H9 (cell line): ENCODE data around the gene MYO18B. TPM values are rescaled to one million over a fixed set of nuclear protein-coding genes. Genes with fewer than 3 reads are reported as not detected.

Source experiments
- DNase-seq: peaks from one replicate; pipeline ENCODE4 v3.0.0-alpha.2; 2017
- H2AFZ ChIP-seq: one replicate; pipeline ENCODE4 v1.6.1; 2013; ENCODE audit warnings: mild to moderate bottlenecking, low read length, control low read depth, moderate library complexity
- H2AK5ac ChIP-seq: 2 replicates; pipeline ENCODE4 v1.6.1; 2013; ENCODE audit warnings: low read length, control low read depth, mixed read lengths; ENCODE audit not compliant: insufficient read length
- H2BK120ac ChIP-seq: one replicate; pipeline ENCODE4 v1.6.1; 2013; ENCODE audit warnings: low read depth, mild to moderate bottlenecking, low read length, control low read depth, inconsistent platforms; ENCODE audit not compliant: poor library complexity, severe bottlenecking
- H2BK12ac ChIP-seq: 2 replicates; pipeline ENCODE4 v1.6.1; 2013; ENCODE audit warnings: low read length, control low read depth, mixed read lengths, low read depth; ENCODE audit not compliant: insufficient read length
- H2BK15ac ChIP-seq: 2 replicates; pipeline ENCODE4 v1.6.1; 2013; ENCODE audit warnings: low read depth, low read length, control low read depth
- H2BK20ac ChIP-seq: one replicate; pipeline ENCODE4 v1.6.1; 2013; ENCODE audit warnings: low read depth, mild to moderate bottlenecking, low read length, control low read depth, inconsistent platforms; ENCODE audit not compliant: poor library complexity, severe bottlenecking
- H2BK5ac ChIP-seq: 2 replicates; pipeline ENCODE4 v1.6.1; 2013; ENCODE audit warnings: low read length, control low read depth, mixed read lengths; ENCODE audit not compliant: insufficient read length
- H3K14ac ChIP-seq: 2 replicates; pipeline ENCODE4 v1.6.1; 2013; ENCODE audit warnings: low read length, control low read depth; ENCODE audit not compliant: insufficient read depth
- H3K18ac ChIP-seq: 2 replicates; pipeline ENCODE4 v1.6.1; 2013; ENCODE audit warnings: low read depth, mild to moderate bottlenecking, mixed read lengths, low read length, control low read depth; ENCODE audit not compliant: insufficient read length
- H3K23ac ChIP-seq: 2 replicates; pipeline ENCODE4 v1.6.1; 2013; ENCODE audit warnings: low read length, control low read depth, mixed read lengths, low read depth; ENCODE audit not compliant: insufficient read length
- H3K23me2 ChIP-seq: 2 replicates; pipeline ENCODE4 v1.6.1; 2013; ENCODE audit warnings: low read depth, mild to moderate bottlenecking, mixed read lengths, low read length, control low read depth; ENCODE audit not compliant: insufficient read length, poor library complexity, severe bottlenecking
- H3K27ac ChIP-seq: 2 replicates; pipeline ENCODE4 v1.5.1; 2013; ENCODE audit warnings: low read length, control low read depth, mixed read lengths, low read depth; ENCODE audit not compliant: insufficient read length
- H3K27me3 ChIP-seq: 2 replicates; pipeline ENCODE4 v1.6.1; 2013; ENCODE audit warnings: low read length, control low read depth, inconsistent platforms; ENCODE audit not compliant: insufficient read depth
- H3K4ac ChIP-seq: 2 replicates; pipeline ENCODE4 v1.6.1; 2013; ENCODE audit warnings: low read depth, mild to moderate bottlenecking, control low read depth, inconsistent platforms, low read length, moderate library complexity
- H3K4me1 ChIP-seq: 2 replicates; pipeline ENCODE4 v1.6.1; 2013; ENCODE audit warnings: low read length, control low read depth, inconsistent platforms; ENCODE audit not compliant: insufficient read depth
- H3K4me2 ChIP-seq: 2 replicates; pipeline ENCODE4 v1.6.1; 2013; ENCODE audit warnings: low read length, control low read depth, mixed read lengths; ENCODE audit not compliant: insufficient read length, insufficient read depth
- H3K56ac ChIP-seq: 2 replicates; pipeline ENCODE4 v1.6.1; 2013; ENCODE audit warnings: low read depth, mild to moderate bottlenecking, mixed read lengths, low read length, control low read depth; ENCODE audit not compliant: insufficient read length
- H3K79me1 ChIP-seq: 2 replicates; pipeline ENCODE4 v1.6.1; 2013; ENCODE audit warnings: low read depth, mild to moderate bottlenecking, moderate library complexity, low read length, control low read depth, inconsistent platforms; ENCODE audit not compliant: insufficient read depth, poor library complexity, severe bottlenecking
- H3K79me2 ChIP-seq: 2 replicates; pipeline ENCODE4 v1.6.1; 2013; ENCODE audit warnings: low read length, control low read depth, inconsistent platforms; ENCODE audit not compliant: insufficient read depth
- H3K9ac ChIP-seq: 2 replicates; pipeline ENCODE4 v1.6.1; 2013; ENCODE audit warnings: low read length, control low read depth, mixed read lengths; ENCODE audit not compliant: insufficient read length; ENCODE audit errors: extremely low read depth
- H3K9me3 ChIP-seq: one replicate; pipeline ENCODE4 v1.6.1; 2013; ENCODE audit warnings: low read depth, low read length, inconsistent platforms; ENCODE audit not compliant: control insufficient read depth
- H3T11ph ChIP-seq: one replicate; pipeline ENCODE4 v1.6.1; 2013; ENCODE audit warnings: mild to moderate bottlenecking, low read length, control low read depth, inconsistent platforms
- H4K20me1 ChIP-seq: one replicate; pipeline ENCODE4 v1.6.1; 2013; ENCODE audit not compliant: control insufficient read depth, insufficient read length, insufficient read depth
- H4K5ac ChIP-seq: 2 replicates; pipeline ENCODE4 v1.6.1; 2013; ENCODE audit warnings: low read depth, mild to moderate bottlenecking, mixed read lengths, low read length, control low read depth; ENCODE audit not compliant: insufficient read length
- H4K8ac ChIP-seq: replicated peaks from 2 replicates; pipeline ENCODE4 v1.6.1; 2013; ENCODE audit warnings: low read length, control low read depth, mixed read lengths, low read depth; ENCODE audit not compliant: insufficient read length
- H4K91ac ChIP-seq: 2 replicates; pipeline ENCODE4 v1.6.1; 2013; ENCODE audit warnings: low read depth, mild to moderate bottlenecking, moderate library complexity, mixed read lengths, low read length, control low read depth; ENCODE audit not compliant: insufficient read length
- H3K27ac Mint-ChIP-seq, 3 experiments: 2 replicates in 2 of 3; 3 replicates in 1 of 3; pipeline ENCODE4 v1.8.0; 2020 to 2021; ENCODE audit warnings: mixed read lengths in 3 of 3, mild to moderate bottlenecking in 1 of 3, moderate library complexity in 1 of 3
- H3K27me3 Mint-ChIP-seq: 2 replicates; pipeline ENCODE4 v1.8.0; 2021; ENCODE audit warnings: low read depth, mild to moderate bottlenecking, moderate library complexity, mixed read lengths
- H3K36me3 Mint-ChIP-seq, 3 experiments: 2 replicates in 2 of 3; 3 replicates in 1 of 3; pipeline ENCODE4 v1.8.0; 2020 to 2021; ENCODE audit warnings: low read depth in 3 of 3, mixed read lengths in 3 of 3; ENCODE audit not compliant: insufficient read depth in 1 of 3
- H3K4me1 Mint-ChIP-seq, 2 experiments: 2 replicates each; pipeline ENCODE4 v1.8.0; 2020; ENCODE audit warnings: mixed read lengths in 2 of 2
- H3K4me3 Mint-ChIP-seq, 2 experiments: 2 replicates in 1 of 2; 3 replicates in 1 of 2; pipeline ENCODE4 v1.8.0; 2020 to 2021; ENCODE audit warnings: mild to moderate bottlenecking in 2 of 2, mixed read lengths in 2 of 2, moderate library complexity in 1 of 2
- H3K9me3 Mint-ChIP-seq, 2 experiments: 2 replicates in 1 of 2; 3 replicates in 1 of 2; pipeline ENCODE4 v1.8.0; 2020; ENCODE audit warnings: mild to moderate bottlenecking in 2 of 2, mixed read lengths in 2 of 2, moderate library complexity in 1 of 2
- CTCF ChIP-seq: fragments of 200-600 bp; sonication (generic); conservative IDR thresholded peaks from 3 replicates; pipeline ENCODE4 v1.8.0; 2021; ENCODE audit warnings: antibody characterized with exemption, mild to moderate bottlenecking
- WGBS: extraction: QIAGEN DNeasy Blood & Tissue Kit; methylation state at CpG from one replicate; pipeline ENCODE4 v1.1.7; 2013; ENCODE audit warnings: missing lambda C conversion rate, low lambda C conversion rate, mixed read lengths; ENCODE audit not compliant: insufficient read length; ENCODE audit errors: extremely low coverage; 5-methylcytosine and 5-hydroxymethylcytosine counted together
- total RNA-seq: library from RNA; stranded (reverse); gene quantifications from 2 replicates; pipeline ENCODE4 v1.2.1, GENCODE V29; 2021

Gene MYO18B
- total RNA-seq, 1 experiment from 2014 or later: 0.46 TPM

- no peak overlapping the region for H4K91ac ChIP-seq
- H2BK12ac ChIP-seq: no peak overlapping the region
- no peaks in the 10 kb centered on the region for H3K4me1 ChIP-seq
- WGBS: no CpG with 5 or more reads among the region's 9 CpGs
- no peak overlapping the region for H4K8ac ChIP-seq
- H3K9ac ChIP-seq: no peak overlapping the region
- H2BK20ac ChIP-seq: no peak overlapping the region
- no peak overlapping the region for H2BK15ac ChIP-seq
- Mint-ChIP-seq H3K27me3 (peaks cover 15% of the 10 kb centered on the region), H3K36me3 (no peaks in the 10 kb centered on the region), H3K27ac (no peak overlapping the region), H3K4me1 (peaks cover 1 to 2% of the 10 kb centered on the region in 2 experiments), H3K4me3 (no peak overlapping the region), H3K9me3 (no peaks in the 10 kb centered on the region)
- no peaks in the 10 kb centered on the region for H3K23me2 ChIP-seq
- no peak overlapping the region for H2AFZ ChIP-seq
- H4K20me1 ChIP-seq: no peaks in the 10 kb centered on the region
- no peak overlapping the region for H3T11ph ChIP-seq
- no peak overlapping the region for H3K14ac ChIP-seq
- H4K5ac ChIP-seq: no peak overlapping the region
- no peaks in the 10 kb centered on the region for H3K79me2 ChIP-seq
- 0 out of 3 replicates have a peak, but pooled peaks have one; percentile 16 for TF ChIP-seq CTCF
- DNase-seq: peak; percentile 34
- H3K56ac ChIP-seq: no peak overlapping the region
- no peak overlapping the region for H2AK5ac ChIP-seq
- no peak overlapping the region for H2BK120ac ChIP-seq
- no peak overlapping the region for H3K4me2 ChIP-seq
- no peak overlapping the region for H3K4ac ChIP-seq
- no peak overlapping the region for H2BK5ac ChIP-seq
- H3K27ac ChIP-seq: no peak overlapping the region
- no peaks in the 10 kb centered on the region for H3K79me1 ChIP-seq
- no peaks in the 10 kb centered on the region for H3K27me3 ChIP-seq
- H3K9me3 ChIP-seq: no peaks in the 10 kb centered on the region
- no peak overlapping the region for H3K23ac ChIP-seq
- H3K18ac ChIP-seq: no peak overlapping the region
Measured at GRCh38 chr22:26023104-26023775, 281.3 kb downstream of the MYO18B start.
